Mesenchymal stem cell (in vitro differentiated cells and primary cell): ENCODE measurements around the gene TMEM108.

Experiments used
- DNase-seq: peaks from one replicate; pipeline ENCODE4 v3.0.0-alpha.2; 2013
- H2AFZ ChIP-seq: one replicate; pipeline ENCODE4 v1.6.1; 2013; ENCODE audit warnings: low read depth, mild to moderate bottlenecking, control low read depth, inconsistent platforms, low read length, moderate library complexity
- H2AK5ac ChIP-seq: 2 replicates; pipeline ENCODE4 v1.6.1; 2013; ENCODE audit warnings: low read length, moderate library complexity, mild to moderate bottlenecking, inconsistent platforms; ENCODE audit not compliant: severe bottlenecking
- H2BK120ac ChIP-seq: one replicate; pipeline ENCODE4 v1.6.1; 2013; ENCODE audit warnings: low read depth, mild to moderate bottlenecking, inconsistent platforms, low read length, moderate library complexity
- H2BK12ac ChIP-seq, 2 experiments: one replicate each; pipeline ENCODE4 v1.6.1; 2013; ENCODE audit warnings: inconsistent platforms in 2 of 2, low read length in 2 of 2, mild to moderate bottlenecking in 2 of 2, moderate library complexity in 2 of 2, control low read depth in 1 of 2
- H2BK15ac ChIP-seq: one replicate; pipeline ENCODE4 v1.6.1; 2013; ENCODE audit warnings: mild to moderate bottlenecking, low read depth, inconsistent platforms; ENCODE audit not compliant: poor library complexity, severe bottlenecking
- H2BK5ac ChIP-seq: 2 replicates; pipeline ENCODE4 v1.6.1; 2013; ENCODE audit warnings: low read depth, mild to moderate bottlenecking, low read length, control low read depth, inconsistent platforms; ENCODE audit not compliant: poor library complexity, severe bottlenecking
- H3K14ac ChIP-seq, 2 experiments: one replicate each; pipeline ENCODE4 v1.6.1; 2013; ENCODE audit warnings: inconsistent platforms in 2 of 2, low read length in 2 of 2, control low read depth in 1 of 2, mild to moderate bottlenecking in 1 of 2, moderate library complexity in 1 of 2
- H3K18ac ChIP-seq, 2 experiments: one replicate each; pipeline ENCODE4 v1.6.1; 2013; ENCODE audit warnings: inconsistent platforms in 2 of 2, low read length in 2 of 2, control low read depth in 1 of 2, low read depth in 1 of 2, mild to moderate bottlenecking in 1 of 2
- H3K23ac ChIP-seq, 2 experiments: one replicate each; pipeline ENCODE4 v1.6.1; 2013; ENCODE audit warnings: inconsistent platforms in 2 of 2, low read length in 2 of 2, mild to moderate bottlenecking in 2 of 2, moderate library complexity in 2 of 2, control low read depth in 1 of 2
- H3K27ac ChIP-seq: 2 replicates; pipeline ENCODE4 v1.5.1; 2013; ENCODE audit warnings: mild to moderate bottlenecking, moderate library complexity, low read length, control low read depth, inconsistent platforms; ENCODE audit not compliant: poor library complexity, severe bottlenecking
- H3K27me3 ChIP-seq, 2 experiments: 2 replicates each; pipeline versions ENCODE4 v1.6.1 to v1.7.0; 2013; ENCODE audit warnings: low read length in 2 of 2, mild to moderate bottlenecking in 2 of 2, moderate library complexity in 2 of 2, control low read depth in 1 of 2, inconsistent platforms in 1 of 2; ENCODE audit not compliant: control insufficient read depth in 1 of 2, insufficient read depth in 1 of 2
- H3K36me3 ChIP-seq, 2 experiments: 2 replicates each; pipeline versions ENCODE4 v1.6.1 to v1.7.0; 2013; ENCODE audit warnings: low read length in 2 of 2, control low read depth in 1 of 2, inconsistent platforms in 1 of 2, low read depth in 1 of 2, mild to moderate bottlenecking in 1 of 2; ENCODE audit not compliant: insufficient read depth in 2 of 2, control insufficient read depth in 1 of 2
- H3K4ac ChIP-seq, 2 experiments: one replicate each; pipeline ENCODE4 v1.6.1; 2013; ENCODE audit warnings: inconsistent platforms in 2 of 2, low read length in 2 of 2, mild to moderate bottlenecking in 2 of 2, moderate library complexity in 2 of 2, control low read depth in 1 of 2, low read depth in 1 of 2
- H3K4me1 ChIP-seq: 2 replicates; pipeline ENCODE4 v1.6.1; 2013; ENCODE audit warnings: low read depth, low read length, control low read depth; ENCODE audit not compliant: control insufficient read depth, insufficient read depth
- H3K4me2 ChIP-seq: 2 replicates; pipeline ENCODE4 v1.6.1; 2013; ENCODE audit warnings: low read length, mild to moderate bottlenecking, inconsistent platforms; ENCODE audit not compliant: poor library complexity, severe bottlenecking
- H3K4me3 ChIP-seq, 2 experiments: 2 replicates each; pipeline versions ENCODE4 v1.5.1 to v1.7.0; 2013; ENCODE audit warnings: low read length in 2 of 2, mild to moderate bottlenecking in 2 of 2, control low read depth in 1 of 2, low read depth in 1 of 2; ENCODE audit not compliant: insufficient read depth in 1 of 2
- H3K79me1 ChIP-seq: replicated peaks from 2 replicates; pipeline ENCODE4 v1.6.1; 2013; ENCODE audit warnings: mild to moderate bottlenecking, control low read depth, low read length, inconsistent platforms; ENCODE audit not compliant: poor library complexity, severe bottlenecking
- H3K9ac ChIP-seq: 2 replicates; pipeline ENCODE4 v1.7.0; 2013; ENCODE audit warnings: mild to moderate bottlenecking, low read length, moderate library complexity
- H3K9me3 ChIP-seq: 2 replicates; pipeline ENCODE4 v1.7.0; 2013; ENCODE audit warnings: mild to moderate bottlenecking, low read length; ENCODE audit not compliant: control insufficient read depth
- H4K8ac ChIP-seq: one replicate; pipeline ENCODE4 v1.6.1; 2013; ENCODE audit warnings: inconsistent platforms, mild to moderate bottlenecking, low read length, moderate library complexity
- H4K91ac ChIP-seq: one replicate; pipeline ENCODE4 v1.6.1; 2013; ENCODE audit warnings: mild to moderate bottlenecking, low read length, inconsistent platforms
- WGBS: methylation state at CpG from one replicate; pipeline ENCODE4 v1.1.7; 2013; ENCODE audit warnings: mixed read lengths; 5-methylcytosine and 5-hydroxymethylcytosine counted together

TMEM108 gene

DNA sequence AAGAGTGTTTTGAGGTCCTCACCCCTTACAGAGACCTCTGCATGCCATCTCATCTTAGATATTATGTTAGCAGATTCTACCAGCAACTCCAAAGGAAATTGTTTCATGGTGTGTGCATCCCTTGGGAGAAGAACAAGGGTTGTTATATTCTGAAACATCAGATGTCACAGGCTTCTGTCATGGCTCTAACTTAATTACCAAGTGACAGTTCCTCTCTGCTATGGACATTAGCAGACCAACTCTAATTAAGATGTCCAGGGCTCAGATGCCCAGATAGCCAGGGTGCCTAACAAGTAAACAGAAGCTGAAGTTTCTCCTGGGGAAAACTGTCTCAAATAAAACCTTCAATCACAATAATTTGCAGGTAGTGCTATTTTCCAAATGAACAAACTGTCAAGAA is 208.6 kb downstream of the TMEM108 start:
- H2BK12ac ChIP-seq = no peak overlapping the region
- H3K4me1 ChIP-seq = no peaks in the 10 kb centered on the region
- H2AK5ac ChIP-seq = no peak overlapping the region
- no peak overlapping the region for H2BK5ac ChIP-seq
- DNase-seq = no peak
- H3K36me3 ChIP-seq = no peaks in the 10 kb centered on the region
- no peaks in the 10 kb centered on the region for H3K27me3 ChIP-seq
- H3K27ac ChIP-seq = no peak overlapping the region
- H2BK120ac ChIP-seq = no peak overlapping the region
- no peak overlapping the region for H3K4me2 ChIP-seq
- no peak overlapping the region for H3K4ac ChIP-seq
- no peak overlapping the region for H3K23ac ChIP-seq
- no peak overlapping the region for H4K8ac ChIP-seq
- H3K4me3 ChIP-seq = no peak overlapping the region
- no peak overlapping the region for H4K91ac ChIP-seq
- H3K79me1 ChIP-seq = no peaks in the 10 kb centered on the region
- no peak overlapping the region for H3K9ac ChIP-seq
- no peak overlapping the region for H3K18ac ChIP-seq
- no peak overlapping the region for H3K14ac ChIP-seq
- no peak overlapping the region for H2AFZ ChIP-seq
- H3K9me3 ChIP-seq = no peaks in the 10 kb centered on the region
- H2BK15ac ChIP-seq = no peak overlapping the region

GRCh38 chr3:133248389-133248788 is 210.2 kb downstream of the TMEM108 start:
- no peak overlapping the region for H3K4me3 ChIP-seq
- no peak overlapping the region for H3K9ac ChIP-seq
- no peak overlapping the region for H2BK120ac ChIP-seq
- no peaks in the 10 kb centered on the region for H3K36me3 ChIP-seq
- no peaks in the 10 kb centered on the region for H3K9me3 ChIP-seq
- no peak overlapping the region for H3K23ac ChIP-seq
- H2AK5ac ChIP-seq = no peak overlapping the region
- no peak overlapping the region for H2AFZ ChIP-seq
- H3K4ac ChIP-seq = no peak overlapping the region
- H3K79me1 ChIP-seq = no peaks in the 10 kb centered on the region
- DNase-seq = no peak
- H2BK12ac ChIP-seq = no peak overlapping the region
- H3K27ac ChIP-seq = no peak overlapping the region
- H3K18ac ChIP-seq = no peak overlapping the region
- no peak overlapping the region for H2BK15ac ChIP-seq
- no peak overlapping the region for H3K4me2 ChIP-seq
- no peak overlapping the region for H2BK5ac ChIP-seq
- H4K8ac ChIP-seq = no peak overlapping the region
- WGBS = 100% methylated on average over 2 of the region's 2 CpGs
- no peak overlapping the region for H3K14ac ChIP-seq
- H3K27me3 ChIP-seq = no peaks in the 10 kb centered on the region
- no peak overlapping the region for H4K91ac ChIP-seq
- no peaks in the 10 kb centered on the region for H3K4me1 ChIP-seq

- no peak for DNase-seq
- Histone ChIP-seq H3K27me3 (no peaks in the 10 kb centered on the region), H3K4me1 (no peaks in the 10 kb centered on the region), H3K9me3 (no peaks in the 10 kb centered on the region), H3K79me1 (no peaks in the 10 kb centered on the region), H3K36me3 (no peaks in the 10 kb centered on the region), H2BK12ac (no peak overlapping the region), H2BK120ac (no peak overlapping the region), H3K9ac (no peak overlapping the region), H2AK5ac (no peak overlapping the region), H3K4me3 (no peak overlapping the region), H3K23ac (no peak overlapping the region), H4K91ac (no peak overlapping the region), H3K18ac (no peak overlapping the region), H3K14ac (no peak overlapping the region), H3K4ac (no peak overlapping the region), H2AFZ (no peak overlapping the region), H3K27ac (no peak overlapping the region), H2BK5ac (no peak overlapping the region), H2BK15ac (no peak overlapping the region), H4K8ac (no peak overlapping the region), H3K4me2 (no peak overlapping the region)
- no CpG with 5 or more reads among the region's 2 CpGs for WGBS
These were observed 211.3 kb downstream of the TMEM108 start for GRCh38 chr3:133249490-133249889.

GRCh38 chr3:133254151-133254550 is 216.0 kb downstream of the TMEM108 start:
- no peaks in the 10 kb centered on the region for H3K27me3 ChIP-seq
- H2BK5ac ChIP-seq = no peak overlapping the region
- no peak overlapping the region for H2BK120ac ChIP-seq
- no peak overlapping the region for H3K4ac ChIP-seq
- 100% methylated on average over 2 of the region's 2 CpGs for WGBS
- H3K36me3 ChIP-seq = no peaks in the 10 kb centered on the region
- H2BK15ac ChIP-seq = no peak overlapping the region
- no peak overlapping the region for H3K9ac ChIP-seq
- H2BK12ac ChIP-seq = no peak overlapping the region
- no peak overlapping the region for H3K23ac ChIP-seq
- H3K4me3 ChIP-seq = no peak overlapping the region
- no peak overlapping the region for H3K14ac ChIP-seq
- H3K4me1 ChIP-seq = peaks cover 3% of the 10 kb centered on the region
- no peak overlapping the region for H4K8ac ChIP-seq
- no peak overlapping the region for H4K91ac ChIP-seq
- no peaks in the 10 kb centered on the region for H3K9me3 ChIP-seq
- H2AFZ ChIP-seq = no peak overlapping the region
- no peak overlapping the region for H2AK5ac ChIP-seq
- H3K18ac ChIP-seq = no peak overlapping the region
- no peaks in the 10 kb centered on the region for H3K79me1 ChIP-seq
- H3K4me2 ChIP-seq = no peak overlapping the region
- DNase-seq = no peak
- no peak overlapping the region for H3K27ac ChIP-seq
